ENCODE results near the gene PKD1L1.

PKD1L1 gene

GRCh38 chr7:47875406-47875805 lies 72.9 kb downstream of the PKD1L1 start:
- H3K4me3 Mint-ChIP-seq = no peak overlapping the region
- no peaks in the 10 kb centered on the region for H3K36me3 Mint-ChIP-seq (ENCODE audit: low read depth)
- peaks cover 2% of the 10 kb centered on the region for H3K4me1 Mint-ChIP-seq (ENCODE audit: low read depth)
- no peak for DNase-seq (ENCODE audit: low spot score)
- no peak overlapping the region for H3K27ac Mint-ChIP-seq
- H3K9me3 Mint-ChIP-seq = no peaks in the 10 kb centered on the region
- no peaks in the 10 kb centered on the region for H3K27me3 Mint-ChIP-seq (ENCODE audit: low read depth)

GRCh38 chr7:47873762-47874161 lies 74.5 kb downstream of the PKD1L1 start:
- no peaks in the 10 kb centered on the region for H3K9me3 Mint-ChIP-seq
- no peaks in the 10 kb centered on the region for H3K27me3 Mint-ChIP-seq (ENCODE audit: low read depth)
- no peaks in the 10 kb centered on the region for H3K36me3 Mint-ChIP-seq (ENCODE audit: low read depth)
- H3K27ac Mint-ChIP-seq = no peak overlapping the region
- no peak overlapping the region for H3K4me3 Mint-ChIP-seq
- no peak for DNase-seq (ENCODE audit: low spot score)
- peaks cover 7% of the 10 kb centered on the region for H3K4me1 Mint-ChIP-seq (ENCODE audit: low read depth)

- Mint-ChIP-seq H3K4me3 (no peak overlapping the region), H3K27me3 (ENCODE audit: low read depth) (no peaks in the 10 kb centered on the region), H3K36me3 (ENCODE audit: low read depth) (no peaks in the 10 kb centered on the region), H3K9me3 (no peaks in the 10 kb centered on the region), H3K27ac (no peak overlapping the region), H3K4me1 (ENCODE audit: low read depth) (peaks cover 7% of the 10 kb centered on the region)
- no peak for DNase-seq (ENCODE audit: low spot score)
Measured at GRCh38 chr7:47867286-47867685, 81.0 kb downstream of the PKD1L1 start.

DNA sequence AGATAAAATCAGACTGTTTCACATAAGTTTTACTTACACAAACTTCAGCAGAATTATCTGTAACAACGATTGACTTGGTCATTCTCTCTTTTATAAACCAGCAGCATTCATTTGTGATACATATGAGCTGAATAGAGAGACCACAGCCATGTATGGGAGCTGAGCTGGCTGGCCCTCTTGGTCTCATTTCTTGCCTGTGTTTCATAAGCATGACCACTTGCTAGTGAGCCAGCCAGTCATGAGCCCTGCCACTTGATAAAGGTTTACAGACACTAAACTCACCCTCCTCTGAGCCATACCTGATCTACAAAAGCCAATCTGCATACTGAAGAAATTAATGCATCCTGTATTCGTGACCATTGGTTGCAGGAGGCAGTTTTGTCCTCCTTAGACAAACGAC lies 82.1 kb downstream of the PKD1L1 start:
- Mint-ChIP-seq H3K27me3 (ENCODE audit: low read depth) (no peaks in the 10 kb centered on the region), H3K9me3 (no peaks in the 10 kb centered on the region), H3K4me1 (ENCODE audit: low read depth) (peaks cover 7% of the 10 kb centered on the region), H3K4me3 (no peak overlapping the region), H3K27ac (no peak overlapping the region), H3K36me3 (ENCODE audit: low read depth) (no peaks in the 10 kb centered on the region)
- DNase-seq (ENCODE audit: low spot score) = no peak

DNA sequence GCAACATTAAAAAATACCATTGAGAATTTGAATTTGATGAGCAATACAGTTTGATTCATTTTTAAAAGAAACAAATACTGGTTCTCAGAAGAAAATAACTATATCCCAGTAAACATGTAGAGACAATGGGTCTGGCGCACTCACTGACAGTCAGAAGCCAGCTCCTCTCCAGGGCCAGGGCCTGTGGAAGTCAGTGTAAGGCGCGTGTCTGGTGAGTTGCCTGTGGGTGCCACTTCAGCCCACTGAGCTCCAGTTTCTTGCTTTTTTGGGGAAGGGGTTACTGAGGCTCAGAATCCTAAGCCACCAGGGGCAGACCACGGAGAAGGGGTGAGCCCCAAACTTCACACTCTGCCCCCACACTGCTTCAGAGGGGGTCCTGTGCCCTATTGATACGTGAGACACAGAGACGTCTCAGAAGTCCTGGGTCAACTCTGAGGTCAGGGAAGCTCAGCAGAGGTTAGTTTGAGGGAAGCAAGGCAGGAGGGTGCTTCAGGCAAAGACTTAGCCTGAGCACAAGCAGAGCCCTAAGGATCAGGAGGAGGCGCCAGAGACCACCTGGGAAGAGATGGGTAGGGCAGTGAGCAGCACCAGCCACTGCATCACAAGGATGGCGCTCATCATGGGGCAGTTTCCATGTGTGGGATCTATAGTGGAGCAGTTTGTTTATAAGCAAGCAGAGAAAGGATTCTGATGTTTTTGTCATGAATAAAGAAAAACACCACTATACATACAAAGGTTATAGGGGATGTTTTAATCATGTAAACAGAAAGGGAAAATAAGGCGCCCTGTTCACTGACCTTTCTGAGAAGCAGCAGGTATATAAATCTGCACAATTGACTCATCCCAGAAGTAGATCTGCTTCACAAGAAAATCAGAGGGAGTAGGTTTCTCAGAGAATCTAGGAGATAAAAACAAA lies 95.7 kb downstream of the PKD1L1 start:
- Mint-ChIP-seq H3K4me3 (no peak overlapping the region), H3K27ac (no peak overlapping the region), H3K4me1 (ENCODE audit: low read depth) (peaks cover 3% of the 10 kb centered on the region), H3K9me3 (no peaks in the 10 kb centered on the region), H3K27me3 (ENCODE audit: low read depth) (no peaks in the 10 kb centered on the region), H3K36me3 (ENCODE audit: low read depth) (no peaks in the 10 kb centered on the region)
- DNase-seq (ENCODE audit: low spot score) = no peak

GRCh38 chr7:47847207-47847606 lies 101.1 kb downstream of the PKD1L1 start:
- Mint-ChIP-seq H3K4me3 (no peak overlapping the region), H3K4me1 (ENCODE audit: low read depth) (no peaks in the 10 kb centered on the region), H3K27ac (no peak overlapping the region), H3K27me3 (ENCODE audit: low read depth) (peaks cover 3% of the 10 kb centered on the region), H3K9me3 (no peaks in the 10 kb centered on the region), H3K36me3 (ENCODE audit: low read depth) (no peaks in the 10 kb centered on the region)
- no peak for DNase-seq (ENCODE audit: low spot score)

DNA sequence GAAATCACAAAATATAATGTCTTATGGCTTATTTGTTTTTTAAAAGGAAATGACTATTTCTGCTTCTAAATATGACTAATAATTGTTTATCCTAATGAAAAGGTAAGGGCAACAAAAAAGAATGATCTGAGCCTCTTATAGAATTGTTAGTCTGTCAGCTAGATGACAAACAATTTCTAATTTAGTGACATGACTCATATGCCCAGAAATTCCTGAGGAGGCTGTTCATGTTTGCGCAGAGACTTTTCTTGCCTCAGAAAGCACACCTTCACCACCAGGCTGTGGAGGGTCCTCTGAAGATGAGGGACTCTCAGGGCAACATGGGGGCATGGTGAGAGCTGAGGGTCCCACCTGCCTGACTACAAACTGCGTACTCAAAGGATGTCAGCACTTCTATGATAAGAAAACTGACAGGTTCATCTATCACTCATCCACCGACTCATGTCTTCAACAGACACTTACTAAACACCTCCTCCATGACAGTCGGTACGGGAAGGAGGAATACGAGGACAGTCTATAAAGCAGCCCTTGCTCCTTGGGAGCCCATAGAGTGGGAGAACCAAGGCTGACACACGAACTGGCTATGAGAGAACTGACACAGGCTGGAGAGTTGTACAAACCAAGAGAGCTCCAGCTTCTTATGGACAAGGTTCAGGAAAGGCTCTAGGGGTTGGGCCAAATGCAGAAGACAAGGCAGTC lies 102.0 kb downstream of the PKD1L1 start:
- Mint-ChIP-seq H3K4me1 (ENCODE audit: low read depth) (no peaks in the 10 kb centered on the region), H3K4me3 (no peak overlapping the region), H3K36me3 (ENCODE audit: low read depth) (no peaks in the 10 kb centered on the region), H3K27me3 (ENCODE audit: low read depth) (peaks cover 6% of the 10 kb centered on the region), H3K9me3 (no peaks in the 10 kb centered on the region), H3K27ac (no peak overlapping the region)
- DNase-seq (ENCODE audit: low spot score) = no peak

GRCh38 chr7:47844311-47844710 lies 104.0 kb downstream of the PKD1L1 start:
- no peaks in the 10 kb centered on the region for H3K36me3 Mint-ChIP-seq (ENCODE audit: low read depth)
- no peak overlapping the region for H3K4me3 Mint-ChIP-seq
- no peaks in the 10 kb centered on the region for H3K9me3 Mint-ChIP-seq
- no peaks in the 10 kb centered on the region for H3K4me1 Mint-ChIP-seq (ENCODE audit: low read depth)
- no peak overlapping the region for H3K27ac Mint-ChIP-seq
- peaks cover 6% of the 10 kb centered on the region for H3K27me3 Mint-ChIP-seq (ENCODE audit: low read depth)
- no peak for DNase-seq (ENCODE audit: low spot score)

DNA sequence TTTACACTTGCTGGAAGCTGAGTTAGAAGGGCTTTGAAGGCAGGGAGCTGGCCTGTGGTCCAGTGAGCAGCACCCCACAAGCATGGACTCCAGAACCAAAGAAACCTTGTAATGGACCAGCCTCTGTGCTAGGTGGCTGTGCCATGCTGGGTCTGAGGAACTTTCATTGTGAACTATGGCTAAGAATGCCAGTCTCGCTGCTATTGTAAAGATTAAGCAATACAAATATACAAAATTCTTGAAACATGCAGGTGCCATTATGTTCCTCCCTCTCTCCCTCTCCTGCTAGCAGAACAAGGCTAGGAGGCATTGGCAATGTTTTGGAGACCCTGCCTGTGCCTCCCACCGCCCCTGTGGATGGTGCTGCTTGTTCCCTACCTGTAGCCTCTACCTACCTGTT lies 105.0 kb downstream of the PKD1L1 start:
- no peaks in the 10 kb centered on the region for H3K9me3 Mint-ChIP-seq
- no peak for DNase-seq (ENCODE audit: low spot score)
- H3K27ac Mint-ChIP-seq = no peak overlapping the region
- H3K4me1 Mint-ChIP-seq (ENCODE audit: low read depth) = no peaks in the 10 kb centered on the region
- no peaks in the 10 kb centered on the region for H3K36me3 Mint-ChIP-seq (ENCODE audit: low read depth)
- H3K27me3 Mint-ChIP-seq (ENCODE audit: low read depth) = peaks cover 6% of the 10 kb centered on the region
- no peak overlapping the region for H3K4me3 Mint-ChIP-seq

DNA sequence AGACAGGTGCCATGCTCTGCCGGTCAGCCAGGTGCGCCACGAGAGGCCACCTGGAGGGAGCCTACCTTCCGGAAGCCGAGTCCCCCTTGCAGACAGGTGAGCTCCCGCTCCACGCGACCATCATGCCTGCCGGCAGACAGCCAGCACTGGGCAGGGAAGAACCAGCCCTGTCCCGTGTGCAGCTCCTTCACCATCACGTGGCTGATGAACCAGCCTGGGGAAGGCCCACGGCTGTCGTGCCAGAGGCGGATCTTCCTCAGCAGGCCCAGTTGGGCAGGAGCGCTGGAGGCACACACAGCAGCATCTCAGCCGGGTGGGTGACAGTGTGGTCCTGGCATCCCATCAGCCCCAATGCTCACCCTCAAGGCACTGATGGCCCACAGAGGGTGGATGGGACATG lies 108.9 kb downstream of the PKD1L1 start:
- no peaks in the 10 kb centered on the region for H3K4me1 Mint-ChIP-seq (ENCODE audit: low read depth)
- H3K27ac Mint-ChIP-seq = no peak overlapping the region
- no peaks in the 10 kb centered on the region for H3K36me3 Mint-ChIP-seq (ENCODE audit: low read depth)
- H3K9me3 Mint-ChIP-seq = no peaks in the 10 kb centered on the region
- H3K4me3 Mint-ChIP-seq = no peak overlapping the region
- no peak for DNase-seq (ENCODE audit: low spot score)
- peaks cover 6% of the 10 kb centered on the region for H3K27me3 Mint-ChIP-seq (ENCODE audit: low read depth)

DNA sequence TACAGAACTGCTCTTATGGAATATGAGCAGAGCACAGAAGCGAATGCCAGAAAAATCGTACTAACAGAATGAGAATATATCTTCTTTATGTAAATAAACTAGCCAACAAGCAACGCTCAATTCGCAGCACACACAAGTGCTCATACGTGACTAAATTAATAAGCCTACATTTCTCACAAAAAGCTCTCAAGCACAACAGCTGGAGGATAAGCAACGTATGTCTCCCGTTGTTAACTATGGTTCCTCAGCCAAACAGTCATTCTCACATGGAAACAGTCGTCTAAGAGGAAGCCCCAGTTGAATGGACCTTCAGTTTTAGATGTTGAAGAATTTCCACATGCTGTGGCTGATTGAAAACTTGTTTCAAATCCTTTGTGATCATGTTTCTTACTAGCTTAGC lies 110.4 kb downstream of the PKD1L1 start:
- no peaks in the 10 kb centered on the region for H3K9me3 Mint-ChIP-seq
- no peaks in the 10 kb centered on the region for H3K4me1 Mint-ChIP-seq (ENCODE audit: low read depth)
- H3K36me3 Mint-ChIP-seq (ENCODE audit: low read depth) = no peaks in the 10 kb centered on the region
- no peak for DNase-seq (ENCODE audit: low spot score)
- no peak overlapping the region for H3K4me3 Mint-ChIP-seq
- H3K27ac Mint-ChIP-seq = no peak overlapping the region
- peaks cover 6% of the 10 kb centered on the region for H3K27me3 Mint-ChIP-seq (ENCODE audit: low read depth)

DNA sequence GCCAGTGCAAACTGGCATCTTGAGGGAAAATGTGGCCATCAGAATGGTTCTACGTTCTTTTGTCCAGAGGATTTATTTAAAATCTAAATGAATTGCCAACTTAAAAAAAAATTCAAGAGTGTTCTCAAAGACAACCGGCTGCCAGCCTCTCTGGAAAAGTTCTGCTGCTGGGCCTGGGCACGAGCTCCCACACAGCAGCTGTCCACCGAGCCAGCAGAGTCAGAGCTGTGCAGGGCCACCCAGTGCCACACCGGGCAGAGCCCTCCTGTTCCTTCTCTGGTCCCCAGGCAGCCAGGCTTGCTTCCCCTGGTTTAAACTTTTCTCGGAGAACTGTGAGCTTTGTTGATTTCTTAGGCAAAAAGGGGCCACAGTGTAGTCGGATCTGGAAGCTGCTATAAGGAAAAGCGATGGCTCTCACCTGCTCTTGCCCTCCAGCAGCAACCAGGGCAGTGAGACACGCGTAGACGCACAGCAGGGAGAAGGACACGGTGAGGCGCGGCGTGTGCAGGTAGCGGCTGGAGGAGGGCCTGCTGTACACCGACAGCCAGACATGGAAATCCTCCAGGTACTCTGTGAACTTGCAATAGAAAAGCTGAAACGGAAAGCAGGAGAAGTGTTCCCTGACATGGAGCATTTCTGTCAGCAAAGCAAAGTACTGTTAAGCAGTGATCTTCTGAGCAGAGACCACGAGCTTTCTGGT lies 111.6 kb downstream of the PKD1L1 start:
- Mint-ChIP-seq H3K27me3 (ENCODE audit: low read depth) (no peaks in the 10 kb centered on the region), H3K27ac (no peak overlapping the region), H3K4me1 (ENCODE audit: low read depth) (no peaks in the 10 kb centered on the region), H3K4me3 (no peak overlapping the region), H3K36me3 (ENCODE audit: low read depth) (no peaks in the 10 kb centered on the region), H3K9me3 (no peaks in the 10 kb centered on the region)
- no peak for DNase-seq (ENCODE audit: low spot score)

- Mint-ChIP-seq H3K4me1 (ENCODE audit: low read depth) (no peaks in the 10 kb centered on the region), H3K9me3 (no peaks in the 10 kb centered on the region), H3K27ac (no peak overlapping the region), H3K36me3 (ENCODE audit: low read depth) (no peaks in the 10 kb centered on the region), H3K4me3 (no peak overlapping the region), H3K27me3 (ENCODE audit: low read depth) (no peaks in the 10 kb centered on the region)
- no peak for DNase-seq (ENCODE audit: low spot score)
Measured at GRCh38 chr7:47836080-47836479, 112.2 kb downstream of the PKD1L1 start.

GRCh38 chr7:47833211-47833610 lies 115.1 kb downstream of the PKD1L1 start:
- Mint-ChIP-seq H3K27me3 (ENCODE audit: low read depth) (no peaks in the 10 kb centered on the region), H3K9me3 (no peaks in the 10 kb centered on the region), H3K27ac (no peak overlapping the region), H3K4me3 (no peak overlapping the region), H3K4me1 (ENCODE audit: low read depth) (no peaks in the 10 kb centered on the region), H3K36me3 (ENCODE audit: low read depth) (no peaks in the 10 kb centered on the region)
- no peak for DNase-seq (ENCODE audit: low spot score)

Measured in T-helper 2 cell treated with Interferon-gamma antibody and Interleukin-4, amounts not matched to agents 5 μg/mL and 100 μg/mL, for 36 hours (primary cell).